Medulla oblongata (tissue), 1 donor: ENCODE data around the gene GP1BA.

Source experiments
- DNase-seq: peaks from one replicate; pipeline ENCODE4 v3.0.0-alpha.2; 2015; ENCODE audit errors: extremely low spot score

The GP1BA gene

DNA sequence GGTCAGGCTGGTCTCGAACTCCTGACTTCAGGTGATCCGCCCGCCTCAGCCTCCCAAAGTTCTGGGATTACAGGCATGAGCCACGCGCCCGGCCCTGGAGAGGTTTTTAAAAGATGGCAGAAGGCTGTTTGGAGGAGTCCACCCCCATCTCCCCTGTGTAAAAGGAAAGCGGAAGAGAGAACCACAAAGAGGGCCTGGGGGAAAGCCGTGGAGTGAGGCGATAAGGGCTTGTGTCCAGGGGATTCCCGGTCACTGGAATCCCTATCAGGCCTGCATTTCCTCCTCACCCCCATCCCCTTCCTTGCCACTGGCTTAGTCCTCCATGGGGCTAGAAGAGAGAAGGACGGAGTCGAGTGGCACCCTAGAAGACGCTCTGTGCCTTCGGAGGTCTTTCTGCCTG, at the start of gene GP1BA:
TSS of gene GP1BA (plus strand) at position 315 of the 400 bp plus-strand sequence. CDS start 328 bp downstream, outside the sequence.
- no peak for DNase-seq

DNA sequence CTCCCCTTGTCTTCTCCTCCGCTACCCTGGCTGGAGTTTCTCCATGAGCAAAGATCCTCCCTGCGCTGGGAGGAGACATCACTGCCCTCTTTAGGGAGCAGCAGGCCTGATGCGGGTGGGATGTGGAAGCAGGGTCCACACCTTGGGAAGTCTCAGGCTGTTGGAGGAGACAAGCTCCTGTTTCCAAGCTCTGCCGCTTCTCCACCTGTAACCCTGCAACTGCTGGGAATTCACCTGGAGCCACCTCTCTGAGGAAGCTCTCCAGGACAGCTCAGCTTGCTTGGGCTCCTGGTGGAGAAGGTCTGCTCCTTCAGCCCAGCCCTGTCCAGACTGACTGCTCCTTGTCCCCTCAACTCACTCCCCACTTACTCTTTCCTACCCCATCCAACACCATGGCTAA, 47.6 kb upstream of the GP1BA start:
- DNase-seq: no peak

DNA sequence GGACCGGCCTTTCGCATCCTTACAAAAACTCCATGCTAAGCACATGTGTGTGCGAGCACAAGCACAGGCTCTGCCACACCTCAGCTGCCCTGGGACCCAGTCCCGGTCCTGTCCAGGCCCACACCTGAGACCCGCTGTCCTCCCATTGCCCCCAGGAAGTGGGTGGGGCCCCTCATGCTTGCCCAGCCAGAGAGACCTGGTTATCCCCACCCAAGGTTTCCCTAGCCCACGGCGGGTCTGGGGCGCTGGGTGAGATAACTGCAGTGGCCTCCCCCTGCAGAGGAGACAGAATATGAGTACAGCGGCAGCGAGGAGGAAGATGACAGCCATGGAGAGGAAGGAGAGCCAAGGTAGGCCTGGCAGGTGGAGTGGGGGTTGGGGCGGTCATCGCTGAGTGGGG, 45.2 kb upstream of the GP1BA start:
- DNase-seq: no peak

DNA sequence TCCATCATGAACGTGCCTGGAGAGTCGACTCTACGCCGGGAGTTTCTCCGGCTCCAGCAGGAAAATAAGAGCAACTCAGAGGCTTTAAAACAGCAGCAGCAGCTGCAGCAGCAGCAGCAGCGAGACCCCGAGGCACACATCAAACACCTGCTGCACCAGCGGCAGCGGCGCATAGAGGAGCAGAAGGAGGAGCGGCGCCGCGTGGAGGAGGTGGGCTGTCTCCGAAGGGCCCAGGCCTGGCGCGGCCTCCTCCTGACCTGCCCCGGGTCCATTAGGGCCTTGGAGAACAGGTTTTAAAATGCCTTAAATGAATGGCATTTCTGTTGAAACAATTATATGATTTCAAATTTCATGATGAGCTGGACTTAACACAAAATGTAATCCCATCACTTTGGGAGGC, 44.5 kb upstream of the GP1BA start:
- no peak for DNase-seq

DNA sequence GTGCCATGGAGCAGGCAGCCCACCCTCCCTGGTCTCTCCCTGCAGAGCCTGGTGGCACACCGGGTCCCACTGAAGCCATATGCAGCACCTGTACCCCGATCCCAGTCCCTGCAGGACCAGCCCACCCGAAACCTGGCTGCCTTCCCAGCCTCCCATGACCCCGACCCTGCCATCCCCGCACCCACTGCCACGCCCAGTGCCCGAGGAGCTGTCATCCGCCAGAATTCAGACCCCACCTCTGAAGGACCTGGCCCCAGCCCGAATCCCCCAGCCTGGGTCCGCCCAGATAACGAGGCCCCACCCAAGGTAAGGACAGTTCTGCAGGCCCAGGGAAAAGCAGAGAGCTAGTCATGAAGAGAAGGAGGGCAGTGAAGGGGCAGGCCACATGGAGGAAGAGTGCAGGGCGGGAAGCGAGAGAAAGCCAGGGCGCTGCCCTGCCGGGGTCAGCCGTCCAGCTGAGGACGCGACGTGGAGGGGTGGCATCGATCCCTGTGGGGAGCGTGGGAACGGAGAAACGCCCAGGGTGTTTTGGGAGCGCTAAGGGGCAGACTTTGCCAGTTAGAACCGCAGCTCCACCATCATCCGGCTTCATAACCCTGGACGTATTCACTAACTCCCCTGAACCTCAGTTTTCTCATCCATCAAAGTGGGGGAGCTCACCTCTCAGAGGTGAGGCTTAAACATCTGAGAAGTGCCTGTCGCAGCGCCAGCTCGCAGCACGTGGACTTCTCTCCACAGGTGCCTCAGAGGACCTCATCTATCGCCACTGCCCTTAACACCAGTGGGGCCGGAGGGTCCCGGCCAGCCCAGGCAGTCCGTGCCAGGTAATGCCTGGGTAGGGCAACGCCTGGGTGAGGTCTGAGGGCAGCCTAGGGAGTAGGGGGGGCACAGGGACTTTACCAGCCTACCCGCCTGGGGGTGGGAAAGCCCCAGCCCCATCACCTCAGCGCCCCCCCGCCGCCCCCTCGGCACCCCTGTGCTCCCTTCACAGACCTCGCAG, 40.4 kb upstream of the GP1BA start:
- DNase-seq: no peak

GRCh38 chr17:4892499-4893221, 39.4 kb upstream of the GP1BA start:
- no peak for DNase-seq

DNA sequence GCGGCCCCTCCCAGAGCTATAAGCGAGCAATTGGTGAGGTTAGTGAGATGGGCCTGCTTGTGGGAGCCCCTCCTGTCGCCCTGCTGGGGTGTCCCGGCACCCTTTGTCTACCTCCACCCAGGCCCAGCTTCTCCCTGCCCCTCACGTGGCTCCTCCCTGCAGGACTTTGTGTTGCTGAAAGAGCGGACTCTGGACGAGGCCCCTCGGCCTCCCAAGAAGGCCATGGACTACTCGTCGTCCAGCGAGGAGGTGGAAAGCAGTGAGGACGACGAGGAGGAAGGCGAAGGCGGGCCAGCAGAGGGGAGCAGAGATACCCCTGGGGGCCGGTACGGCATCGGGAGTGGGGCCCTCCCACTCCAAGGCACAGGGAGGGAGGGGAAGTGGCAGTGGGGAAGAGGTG, 38.8 kb upstream of the GP1BA start:
- DNase-seq: no peak

DNA sequence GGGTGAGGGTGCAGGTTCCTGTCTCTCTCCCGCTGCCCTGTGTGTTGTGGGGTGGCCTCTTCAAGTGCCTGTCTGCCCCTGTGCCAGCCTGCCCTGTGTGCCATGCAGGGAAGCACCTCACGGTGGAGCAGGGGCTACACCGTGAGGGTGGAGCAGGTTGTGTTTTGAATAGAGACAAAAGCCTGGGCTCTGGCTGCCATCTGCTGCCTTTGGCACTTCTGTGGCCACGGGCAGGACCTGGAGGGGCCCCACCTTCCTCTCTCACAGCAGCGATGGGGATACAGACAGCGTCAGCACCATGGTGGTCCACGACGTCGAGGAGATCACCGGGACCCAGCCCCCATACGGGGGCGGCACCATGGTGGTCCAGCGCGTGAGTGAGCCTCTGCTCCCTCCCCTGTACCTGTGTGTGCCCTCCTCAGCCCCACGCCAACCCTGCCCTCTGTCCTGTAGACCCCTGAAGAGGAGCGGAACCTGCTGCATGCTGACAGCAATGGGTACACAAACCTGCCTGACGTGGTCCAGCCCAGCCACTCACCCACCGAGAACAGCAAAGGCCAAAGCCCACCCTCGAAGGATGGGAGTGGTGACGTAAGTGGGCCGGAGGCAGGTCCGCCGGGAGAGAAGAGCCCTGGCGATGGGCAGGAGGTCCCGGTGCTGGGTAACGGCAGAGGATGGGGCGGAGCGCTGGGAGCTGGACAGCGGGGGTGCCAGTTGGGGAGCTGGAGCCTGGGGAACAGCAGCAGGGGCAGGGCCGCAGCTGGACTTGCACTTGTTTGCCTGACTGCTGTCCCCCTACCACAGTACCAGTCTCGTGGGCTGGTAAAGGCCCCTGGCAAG, 38.1 kb upstream of the GP1BA start:
- DNase-seq: no peak

GRCh38 chr17:4895121-4895520, 37.0 kb upstream of the GP1BA start:
- DNase-seq: no peak

- no peak for DNase-seq
Measured at GRCh38 chr17:4895657-4896331, 36.3 kb upstream of the GP1BA start.

DNA sequence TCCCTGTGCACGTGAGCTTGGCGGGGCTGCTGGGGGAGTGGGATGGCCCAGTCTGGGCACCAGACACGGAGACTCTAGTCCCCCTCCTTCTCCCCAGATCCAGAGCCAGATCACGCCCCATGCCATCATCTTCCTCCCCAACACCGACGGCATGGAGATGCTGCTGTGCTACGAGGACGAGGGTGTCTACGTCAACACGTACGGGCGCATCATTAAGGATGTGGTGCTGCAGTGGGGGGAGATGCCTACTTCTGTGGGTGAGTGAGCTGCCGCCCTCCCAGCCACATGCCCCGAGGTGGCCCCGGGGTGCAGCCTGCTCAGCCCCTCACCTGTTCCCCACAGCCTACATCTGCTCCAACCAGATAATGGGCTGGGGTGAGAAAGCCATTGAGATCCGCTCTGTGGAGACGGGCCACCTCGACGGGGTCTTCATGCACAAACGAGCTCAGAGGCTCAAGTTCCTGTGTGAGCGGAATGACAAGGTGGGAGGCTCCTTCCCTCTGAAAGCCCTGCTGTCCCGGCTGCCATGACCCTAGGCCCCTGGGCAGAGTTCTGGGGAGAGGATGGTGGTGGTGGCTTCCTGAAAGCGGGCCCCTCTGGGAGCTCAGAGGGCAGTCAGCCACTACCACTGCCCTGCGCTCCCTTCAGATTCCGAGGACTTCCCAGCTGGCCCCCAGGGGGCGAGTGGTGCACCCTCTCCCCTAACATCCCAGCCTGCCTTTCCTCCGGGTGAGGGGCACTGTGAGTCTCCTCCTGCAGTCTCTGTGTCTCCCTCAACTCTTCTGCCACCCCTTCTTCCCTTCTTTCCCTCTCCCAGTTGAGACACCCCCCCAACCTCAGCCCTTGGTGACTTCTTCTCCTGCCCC, 35.5 kb upstream of the GP1BA start:
- DNase-seq: no peak

- no peak for DNase-seq
Measured at GRCh38 chr17:4897198-4897687, 34.8 kb upstream of the GP1BA start.

DNA sequence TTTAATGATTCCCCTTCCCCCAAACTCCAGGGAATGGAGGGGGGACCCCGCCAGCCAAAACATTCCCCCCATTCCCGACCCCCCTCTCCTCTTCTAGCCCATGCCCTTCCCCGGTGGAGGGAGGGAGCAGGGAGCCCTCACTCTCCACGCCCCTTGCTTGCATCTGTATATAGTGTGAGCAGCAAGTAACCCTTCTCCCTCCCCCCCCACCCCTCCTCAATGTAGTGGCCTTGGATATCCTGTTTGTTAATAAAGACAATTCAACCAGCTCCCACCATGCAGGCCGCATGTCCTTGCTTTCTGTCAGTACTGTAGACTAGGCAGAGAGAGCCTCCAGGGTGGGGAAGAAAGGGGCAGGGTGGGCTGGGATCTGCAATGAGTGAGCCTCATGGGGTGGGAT, 34.3 kb upstream of the GP1BA start:
- DNase-seq: no peak

- DNase-seq: no peak
Measured at GRCh38 chr17:4898351-4898750, 33.7 kb upstream of the GP1BA start.

- no peak for DNase-seq
Measured at GRCh38 chr17:4898927-4899326, 33.1 kb upstream of the GP1BA start.

GRCh38 chr17:4899341-4900230, 32.5 kb upstream of the GP1BA start, which contains the start of gene C17orf107:
Gene C17orf107 (plus strand): TSS chr17:4899536. CDS start chr17:4899763, 227 bp downstream.
- DNase-seq: peak; percentile 47

DNA sequence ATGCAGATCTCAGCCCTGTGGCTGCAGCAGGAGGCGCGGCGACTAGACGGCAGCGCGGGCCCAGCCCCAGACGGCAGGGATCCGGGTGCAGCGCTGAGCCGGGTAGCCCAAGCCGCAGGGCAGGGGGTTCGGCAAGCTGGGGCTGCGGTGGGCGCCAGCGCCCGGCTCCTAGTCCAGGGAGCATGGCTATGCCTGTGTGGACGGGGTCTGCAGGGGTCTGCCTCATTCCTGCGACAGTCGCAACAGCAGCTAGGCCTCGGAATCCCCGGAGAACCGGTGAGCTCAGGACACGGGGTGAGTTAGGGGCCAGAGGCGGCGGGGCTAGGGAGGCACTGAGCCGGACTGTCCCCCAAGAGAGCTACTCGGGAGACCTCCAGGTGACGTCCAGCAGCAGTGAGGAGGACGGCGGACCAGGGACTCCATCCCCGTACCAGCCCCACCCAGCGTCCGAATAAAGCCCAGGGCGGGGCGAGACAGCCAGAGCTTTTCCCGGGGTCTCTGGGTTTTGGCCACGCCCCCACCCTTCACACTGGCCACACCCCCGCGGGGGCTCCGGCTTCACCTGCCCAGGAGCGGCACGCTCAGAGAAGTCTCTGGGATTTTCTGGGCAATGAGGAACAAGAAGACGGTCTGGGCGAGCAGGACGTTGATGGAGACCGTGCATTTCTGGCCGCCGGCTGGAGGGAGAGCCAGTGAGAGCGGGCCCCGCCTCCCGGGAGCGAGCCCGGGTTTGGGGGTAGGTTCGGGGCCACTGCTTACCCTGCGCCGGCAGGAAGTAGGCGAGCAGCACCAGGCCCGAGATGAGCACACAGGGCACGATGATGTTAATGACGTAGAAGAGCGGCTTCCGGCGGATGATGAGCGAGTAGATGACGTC, 31.6 kb upstream of the GP1BA start:
- DNase-seq: no peak

GRCh38 chr17:4901108-4901647, 30.9 kb upstream of the GP1BA start:
- no peak for DNase-seq
